Measurements from ENCODE around the gene KRTAP13-1. TPM values are rescaled to one million over a fixed set of nuclear protein-coding genes. Genes with fewer than 3 reads are reported as not detected.

Gene KRTAP13-1
- total RNA-seq = not detected in 2 replicates
- polyA plus RNA-seq = not detected in 2 replicates
- not detected in 2 replicates for polyA plus RNA-seq (2011; cell fraction: cytosol; rRNA removed)
- polyA plus RNA-seq (2011; cell fraction: nucleus; rRNA removed) = not detected in 2 replicates
- polyA plus RNA-seq (2012) = not detected in 2 replicates
- not detected in 2 replicates for polyA minus RNA-seq
- not detected for polyA minus RNA-seq (2011; cell fraction: cytosol; rRNA and poly(A)+ RNA removed)
- not detected in 2 replicates for polyA minus RNA-seq (2011; cell fraction: nucleus; rRNA and poly(A)+ RNA removed)
- not detected for Bru-seq, nascent RNA
- BruChase-seq, experiment 1, labeled RNA remaining after a 6-hour chase = not detected
- not detected for BruChase-seq, experiment 2, labeled RNA remaining after a 2-hour chase
- long read RNA-seq = 0 reads

- intact Hi-C loops (cut with micrococcal nuclease) = no loop called here
- CTCF ChIA-PET = no interaction called here
- BruUV-seq (replicated peaks) = no TSS peak
Measured at GRCh38 chr21:30395731-30396130, at the start of gene KRTAP13-1. KRTAP13-1 (plus strand) TSS chr21:30396031; CDS start chr21:30396087, 56 bp downstream.

More at GRCh38 chr21:30395731-30396130, at the start of gene KRTAP13-1:
- no peak within 1 kb of the TSS for H3K27ac ChIP-seq (ENCODE audit: insufficient read depth, low read depth, low read length)
- POLR2A ChIA-PET = no interaction called here
- peaks cover 6% of the 10 kb centered on the region for H3K9me3 ChIP-seq (replicated peaks; ENCODE audit: control insufficient read depth, insufficient read depth, low read length)
- H3K9ac ChIP-seq (replicated peaks; ENCODE audit: extremely low read depth, insufficient read depth, low read length) = no peak within 1 kb of the TSS
- no peaks in the 10 kb centered on the region for H3K79me2 ChIP-seq (ENCODE audit: control insufficient read depth, insufficient read depth, low read length)
- no peak within 1 kb of the TSS for H2AFZ ChIP-seq (ENCODE audit: low read depth, low read length)
- FAIRE-seq (no peak), DNase-seq (ENCODE audit: low read depth, low spot score) (no peak)
- no peaks in the 10 kb centered on the region for H3K36me3 ChIP-seq (ENCODE audit: control insufficient read depth in 2 of 2, extremely low read depth in 1 of 2, insufficient read depth in 2 of 2, low read length in 2 of 2)
- dilution Hi-C loops (cut with MboI; ENCODE audit: extremely low pct_ligation_motif_present, low sequenced_read_pairs) = no loop called here
- no peaks in the 10 kb centered on the region for H3K9me1 ChIP-seq (replicated peaks; ENCODE audit: control insufficient read depth, extremely low read depth, insufficient read depth, low read length)
- no peaks in the 10 kb centered on the region for H4K20me1 ChIP-seq (replicated peaks; ENCODE audit: control insufficient read depth, extremely low read depth, insufficient read depth, low read length)
- no peaks in the 10 kb centered on the region for H3K27me3 ChIP-seq (ENCODE audit: control insufficient read depth in 2 of 2, insufficient read depth in 2 of 2, low read length in 2 of 2)
- no peak within 1 kb of the TSS for H3K4me3 ChIP-seq (replicated peaks in 1 of 3; ENCODE audit: insufficient read depth in 1 of 3, low read depth in 1 of 3, low read length in 3 of 3)
- no peaks in the 10 kb centered on the region for H3K4me1 ChIP-seq (ENCODE audit: control insufficient read depth, extremely low read depth, insufficient read depth, low read length)
- TF ChIP-seq EZH2 (IDR thresholded peaks at IDR 0.05; ENCODE audit: borderline replicate concordance, low read depth, low read length, severe bottlenecking) (no peak), JUN (IDR thresholded peaks at IDR 0.05; ENCODE audit: borderline replicate concordance, insufficient read depth, insufficient read length, low read depth) (no peak), GATA2 (IDR thresholded peaks at IDR 0.05; ENCODE audit: insufficient read depth, insufficient read length, low read depth, low read length) (no peak), POLR2A (IDR thresholded peaks at IDR 0.05; ENCODE audit: low read depth, low read length) (no peak), MAX (IDR thresholded peaks at IDR 0.05; ENCODE audit: insufficient read depth, insufficient read length) (no peak), CTCF (IDR thresholded peaks at IDR 0.05; ENCODE audit: extremely low read depth in 1 of 2, insufficient read depth in 1 of 2, low read depth in 1 of 2, low read length in 2 of 2) (no peak), MYC (IDR thresholded peaks at IDR 0.05; ENCODE audit: low read depth, low read length) (no peak), POLR2AphosphoS5 (IDR thresholded peaks at IDR 0.05; ENCODE audit: insufficient read depth, low read depth, low read length) (no peak), FOS (IDR thresholded peaks at IDR 0.05; ENCODE audit: borderline replicate concordance, insufficient read depth, low read length) (no peak)
- no peak within 1 kb of the TSS for H3K4me2 ChIP-seq (ENCODE audit: insufficient read depth, low read length)

Measured in endothelial cell of umbilical vein (primary cell).